Mesendoderm (in vitro differentiated cells): Measurements from ENCODE around the gene IGLL1.

ENCODE experiments used
- DNase-seq: peaks from one replicate; pipeline ENCODE4 v3.0.0; 2013
- H2AK5ac ChIP-seq: 2 replicates; pipeline ENCODE4 v1.6.1; 2013; ENCODE audit warnings: low read length, inconsistent platforms
- H2BK120ac ChIP-seq: 2 replicates; pipeline ENCODE4 v1.6.1; 2013; ENCODE audit warnings: low read depth, mild to moderate bottlenecking, low read length, moderate library complexity, mixed read lengths
- H2BK15ac ChIP-seq: replicated peaks from 2 replicates; pipeline ENCODE4 v1.6.1; 2013; ENCODE audit warnings: low read depth, mild to moderate bottlenecking, moderate library complexity
- H2BK5ac ChIP-seq: 2 replicates; pipeline ENCODE4 v1.6.1; 2013; ENCODE audit warnings: low read length, inconsistent platforms
- H3K18ac ChIP-seq: 2 replicates; pipeline ENCODE4 v1.6.1; 2013; ENCODE audit warnings: mild to moderate bottlenecking, low read length, mixed read lengths
- H3K23ac ChIP-seq: one replicate; pipeline ENCODE4 v1.6.1; 2013; ENCODE audit warnings: low read length
- H3K27ac ChIP-seq: 2 replicates; pipeline ENCODE4 v1.5.1; 2013; ENCODE audit warnings: low read depth, mild to moderate bottlenecking, inconsistent platforms, low read length, moderate library complexity
- H3K27me3 ChIP-seq: 2 replicates; pipeline ENCODE4 v1.6.1; 2013; ENCODE audit warnings: low read length, control low read depth, mild to moderate bottlenecking, inconsistent platforms; ENCODE audit not compliant: insufficient read depth, poor library complexity
- H3K36me3 ChIP-seq: 2 replicates; pipeline ENCODE4 v1.6.1; 2013; ENCODE audit warnings: low read length, inconsistent platforms; ENCODE audit not compliant: control insufficient read depth, insufficient read depth
- H3K4ac ChIP-seq: one replicate; pipeline ENCODE4 v1.6.1; 2013; ENCODE audit warnings: low read depth, mild to moderate bottlenecking, low read length, moderate library complexity
- H3K4me1 ChIP-seq: 2 replicates; pipeline ENCODE4 v1.6.1; 2013; ENCODE audit warnings: low read depth, low read length, inconsistent platforms; ENCODE audit not compliant: control insufficient read depth
- H3K4me2 ChIP-seq: 2 replicates; pipeline ENCODE4 v1.6.1; 2013; ENCODE audit warnings: low read length
- H3K4me3 ChIP-seq: 2 replicates; pipeline ENCODE4 v1.5.1; 2013; ENCODE audit warnings: mild to moderate bottlenecking, low read length
- H3K56ac ChIP-seq: one replicate; pipeline ENCODE4 v1.6.1; 2013; ENCODE audit warnings: low read length
- H3K79me1 ChIP-seq: 2 replicates; pipeline ENCODE4 v1.6.1; 2013; ENCODE audit warnings: low read length, inconsistent platforms
- H3K79me2 ChIP-seq: 2 replicates; pipeline ENCODE4 v1.6.1; 2013; ENCODE audit warnings: mild to moderate bottlenecking, low read length; ENCODE audit not compliant: control insufficient read depth, insufficient read depth
- H3K9ac ChIP-seq: 2 replicates; pipeline ENCODE4 v1.6.1; 2013; ENCODE audit warnings: low read length, inconsistent platforms
- H4K5ac ChIP-seq: one replicate; pipeline ENCODE4 v1.6.1; 2013; ENCODE audit warnings: low read length
- H4K8ac ChIP-seq: one replicate; pipeline ENCODE4 v1.6.1; 2013; ENCODE audit warnings: low read depth, mild to moderate bottlenecking, control low read depth, low read length, moderate library complexity
- WGBS: extraction: QIAGEN DNeasy Blood & Tissue Kit; methylation state at CpG from one replicate; pipeline ENCODE4 v1.1.7; 2013; ENCODE audit warnings: low lambda C conversion rate, missing lambda C conversion rate; ENCODE audit not compliant: insufficient coverage; ENCODE audit errors: extremely low coverage; 5-methylcytosine and 5-hydroxymethylcytosine counted together

The IGLL1 gene

GRCh38 chr22:23569291-23569690 is 10.8 kb downstream of the IGLL1 start:
- H3K9ac ChIP-seq = no peak overlapping the region
- H2BK15ac ChIP-seq = no peak overlapping the region
- no peak overlapping the region for H4K5ac ChIP-seq
- no peak overlapping the region for H2BK120ac ChIP-seq
- no peak overlapping the region for H3K4me2 ChIP-seq
- no peak for DNase-seq
- H2BK5ac ChIP-seq = no peak overlapping the region
- H3K4ac ChIP-seq = no peak overlapping the region
- peaks cover 6% of the 10 kb centered on the region for H3K4me1 ChIP-seq
- H3K79me2 ChIP-seq = no peaks in the 10 kb centered on the region
- H3K27me3 ChIP-seq = no peaks in the 10 kb centered on the region
- no peaks in the 10 kb centered on the region for H3K36me3 ChIP-seq
- H4K8ac ChIP-seq = no peak overlapping the region
- H2AK5ac ChIP-seq = no peak overlapping the region
- no CpG with 5 or more reads among the region's 8 CpGs for WGBS
- no peak overlapping the region for H3K4me3 ChIP-seq
- H3K23ac ChIP-seq = no peak overlapping the region
- H3K18ac ChIP-seq = no peak overlapping the region
- H3K27ac ChIP-seq = no peak overlapping the region
- H3K56ac ChIP-seq = no peak overlapping the region
- no peaks in the 10 kb centered on the region for H3K79me1 ChIP-seq

DNA sequence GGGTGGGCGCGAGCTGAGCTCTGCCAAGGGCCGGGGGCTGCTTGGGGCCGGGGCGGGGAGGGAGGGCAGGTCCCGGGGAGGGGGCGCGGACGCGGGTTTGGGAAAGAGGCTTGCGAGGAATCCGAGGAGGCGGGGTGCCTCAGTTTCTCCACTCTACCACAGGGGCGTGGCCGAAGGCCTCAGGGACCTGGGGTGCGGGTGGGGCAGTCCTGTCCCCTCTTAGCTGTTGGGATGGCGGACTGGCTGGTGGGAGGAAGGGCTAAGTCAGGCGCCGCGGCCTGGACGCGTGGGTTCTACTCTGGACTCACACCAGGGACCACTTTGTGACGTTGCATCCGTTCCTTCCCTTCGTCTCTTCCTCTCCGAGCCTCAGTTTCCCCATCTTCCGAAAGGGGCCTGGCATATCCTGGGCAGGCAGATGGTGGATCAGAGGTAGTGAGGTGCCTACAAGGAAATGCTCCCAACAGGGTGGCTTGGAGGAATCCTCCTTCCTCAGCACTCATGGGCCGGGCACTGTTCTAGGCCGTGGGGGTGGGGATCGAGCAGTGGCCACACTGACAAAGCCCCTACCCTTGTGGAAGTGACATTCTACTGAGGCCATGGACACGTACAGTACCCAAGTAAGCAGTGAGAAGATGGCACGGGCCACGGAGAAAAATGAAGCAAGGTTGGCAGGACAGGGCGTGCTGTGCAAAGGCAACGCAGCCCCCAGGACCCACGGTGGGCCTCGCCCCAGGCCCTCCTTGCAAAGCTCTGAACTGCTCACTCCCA is 13.2 kb downstream of the IGLL1 start:
- H3K27ac ChIP-seq = no peak overlapping the region
- H3K56ac ChIP-seq = peak overlapping the region; percentile 56
- H3K4ac ChIP-seq = no peak overlapping the region
- H3K4me2 ChIP-seq = no peak overlapping the region
- peak overlapping the region; percentile 45 for H3K23ac ChIP-seq
- no peak overlapping the region for H3K18ac ChIP-seq
- peak overlapping the region; percentile 42 for H3K9ac ChIP-seq
- peaks cover 6% of the 10 kb centered on the region for H3K4me1 ChIP-seq
- no peaks in the 10 kb centered on the region for H3K79me2 ChIP-seq
- no peaks in the 10 kb centered on the region for H3K36me3 ChIP-seq
- no peak overlapping the region for H2BK15ac ChIP-seq
- no CpG with 5 or more reads among the region's 37 CpGs for WGBS
- no peak overlapping the region for H3K4me3 ChIP-seq
- H4K8ac ChIP-seq = no peak overlapping the region
- no peaks in the 10 kb centered on the region for H3K27me3 ChIP-seq
- no peak overlapping the region for H2BK120ac ChIP-seq
- H4K5ac ChIP-seq = no peak overlapping the region
- no peaks in the 10 kb centered on the region for H3K79me1 ChIP-seq
- no peak overlapping the region for H2AK5ac ChIP-seq
- DNase-seq = no peak
- no peak overlapping the region for H2BK5ac ChIP-seq

GRCh38 chr22:23565915-23566704 is 14.0 kb downstream of the IGLL1 start:
- Histone ChIP-seq H3K36me3 (no peaks in the 10 kb centered on the region), H3K23ac (no peak overlapping the region), H4K5ac (no peak overlapping the region), H3K27me3 (no peaks in the 10 kb centered on the region), H3K4me2 (peak overlapping the region; percentile 26), H2AK5ac (no peak overlapping the region), H2BK15ac (no peak overlapping the region), H3K4me3 (peak overlapping the region; percentile 26), H3K4ac (no peak overlapping the region), H3K18ac (no peak overlapping the region), H2BK120ac (no peak overlapping the region), H3K27ac (no peak overlapping the region), H2BK5ac (no peak overlapping the region), H3K56ac (peak overlapping the region; percentile 64), H3K79me1 (no peaks in the 10 kb centered on the region), H3K4me1 (peaks cover 6% of the 10 kb centered on the region), H4K8ac (no peak overlapping the region), H3K79me2 (no peaks in the 10 kb centered on the region), H3K9ac (peak overlapping the region; percentile 42)
- no CpG with 5 or more reads among the region's 73 CpGs for WGBS
- peak; percentile 26 for DNase-seq

- Histone ChIP-seq H2BK5ac (no peak overlapping the region), H3K36me3 (no peaks in the 10 kb centered on the region), H3K27me3 (no peaks in the 10 kb centered on the region), H3K56ac (peak overlapping the region; percentile 64), H3K9ac (no peak overlapping the region), H3K4me3 (no peak overlapping the region), H4K8ac (no peak overlapping the region), H3K27ac (no peak overlapping the region), H2BK120ac (no peak overlapping the region), H2AK5ac (no peak overlapping the region), H3K79me1 (no peaks in the 10 kb centered on the region), H3K23ac (no peak overlapping the region), H2BK15ac (no peak overlapping the region), H3K4me1 (peaks cover 6% of the 10 kb centered on the region), H3K4ac (no peak overlapping the region), H3K4me2 (peak overlapping the region; percentile 26), H4K5ac (no peak overlapping the region), H3K18ac (no peak overlapping the region), H3K79me2 (no peaks in the 10 kb centered on the region)
- DNase-seq = peak; percentile 84
- WGBS = no CpG with 5 or more reads among the region's 11 CpGs
Observed at GRCh38 chr22:23565305-23565914, 14.7 kb downstream of the IGLL1 start.

DNA sequence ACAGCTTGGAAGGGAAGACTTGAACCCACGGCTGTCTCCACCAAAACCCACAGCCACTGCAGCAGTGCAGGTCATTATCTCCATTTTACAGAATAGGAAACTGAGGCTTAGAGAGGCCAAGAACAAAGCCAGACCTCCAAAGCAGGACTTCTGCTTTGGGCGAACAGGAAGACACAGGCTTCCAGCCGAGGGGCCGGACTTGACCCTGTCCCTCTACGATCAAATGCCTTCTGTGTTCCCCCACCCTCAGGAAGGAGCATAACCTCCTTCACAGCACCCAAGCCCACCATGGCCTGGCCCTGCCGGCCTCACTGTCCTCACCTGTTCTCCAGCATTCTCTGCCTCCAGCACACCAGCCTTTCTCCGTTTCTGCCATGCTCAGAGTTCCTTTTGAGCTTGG is 15.8 kb downstream of the IGLL1 start:
- Histone ChIP-seq H3K56ac (no peak overlapping the region), H2AK5ac (no peak overlapping the region), H4K8ac (no peak overlapping the region), H3K27me3 (no peaks in the 10 kb centered on the region), H2BK5ac (no peak overlapping the region), H3K4me3 (no peak overlapping the region), H3K79me1 (no peaks in the 10 kb centered on the region), H3K27ac (no peak overlapping the region), H2BK120ac (no peak overlapping the region), H3K36me3 (no peaks in the 10 kb centered on the region), H3K4me1 (peaks cover 6% of the 10 kb centered on the region), H3K4me2 (no peak overlapping the region), H4K5ac (no peak overlapping the region), H3K79me2 (no peaks in the 10 kb centered on the region), H3K23ac (no peak overlapping the region), H3K9ac (no peak overlapping the region), H2BK15ac (no peak overlapping the region), H3K18ac (no peak overlapping the region), H3K4ac (no peak overlapping the region)
- no peak for DNase-seq
- no CpG with 5 or more reads among the region's 7 CpGs for WGBS
